Measurements from ENCODE around the gene SLC43A2. TPM values are rescaled to one million over a fixed set of nuclear protein-coding genes. Genes with fewer than 3 reads are reported as not detected.

Gene SLC43A2
- total and polyA plus RNA-seq, 10 of the 15 experiments (the other 5 are each of a cell fraction or from before 2014, with no cell fraction given): 0.03 to 14.0 (median 5.3) TPM

GRCh38 chr17:1604831-1605528 is 23.7 kb downstream of the SLC43A2 start:
- no peak for ATAC-seq

More at GRCh38 chr17:1604831-1605528, 23.7 kb downstream of the SLC43A2 start:
- TF ChIP-seq ZBTB4 (CRISPR knock-in tag; IDR thresholded peaks at IDR 0.05): no peak
- TF ChIP-seq YY1 (IDR thresholded peaks at IDR 0.05; ENCODE audit: low read depth, low read length): no peak
- no peak for TF ChIP-seq HDGF (IDR thresholded peaks at IDR 0.05)
- no peak for TF ChIP-seq RFX5 (IDR thresholded peaks at IDR 0.05; ENCODE audit: low read depth, low read length)
- no peak for TF ChIP-seq NRF1 (conservative IDR thresholded peaks at IDR 0.05; ENCODE audit: low read depth, low read length)
- TF ChIP-seq EP300 (IDR thresholded peaks at IDR 0.05; ENCODE audit: borderline replicate concordance in 1 of 2, control insufficient read depth in 1 of 2, low read depth in 2 of 2, low read length in 2 of 2): no peak
- no peak for TF ChIP-seq RAD51 (IDR thresholded peaks at IDR 0.05)
- no peak for TF ChIP-seq ZNF687 (IDR thresholded peaks at IDR 0.05)
- no peak for TF ChIP-seq LARP7 (IDR thresholded peaks at IDR 0.05)
- no peak for TF ChIP-seq BHLHE40 (IDR thresholded peaks at IDR 0.05; ENCODE audit: borderline replicate concordance in 1 of 2, low read depth in 2 of 2, low read length in 1 of 2)
- no peak for TF ChIP-seq HDAC2 (IDR thresholded peaks at IDR 0.05)
- no peak for TF ChIP-seq FOXK2 (IDR thresholded peaks at IDR 0.05)
- no peak for TF ChIP-seq TCF12 (IDR thresholded peaks at IDR 0.05; ENCODE audit: low read depth, low read length)
- ChIA-PET CTCF (interaction anchor here (0.7 to 4.5 kb wide), 2 partner anchors 21 to 24 kb away, joined by 3 to 37 read pairs; partner anchors contain the start of gene SLC43A2), SMC1A (ENCODE audit: uncharacterized antibody, unreplicated experiment) (interaction anchor here (5.0 kb wide), 1 partner anchor 31 kb away, joined by 31 read pairs; no protein-coding TSS in a partner anchor), POLR2A (interaction anchor here (0.9 to 3.7 kb wide), 3 partner anchors 23 to 88 kb away, joined by 3 to 56 read pairs (median 4); partner anchors contain the start of genes INPP5K and SLC43A2), RAD21 (ENCODE audit: unreplicated experiment) (interaction anchor here (1.1 to 6.8 kb wide), 3 partner anchors 12 to 23 kb away, joined by 3 to 86 read pairs (median 20); partner anchors contain the start of gene SLC43A2)
- 91% methylated on average over 31 of the region's 35 CpGs for WGBS (ENCODE audit: insufficient coverage, insufficient replicate concordance, low lambda C conversion rate, missing lambda C conversion rate)
- DNase-seq (ENCODE audit: low read depth, low spot score) (no peak), FAIRE-seq (no peak)
- intact Hi-C loops (cut with micrococcal nuclease; ENCODE audit: unreplicated experiment): no loop called here
- no peaks in the 10 kb centered on the region for H4K20me1 ChIP-seq (ENCODE audit: control insufficient read depth, insufficient read depth)
- no peaks in the 10 kb centered on the region for H3K36me3 ChIP-seq (ENCODE audit: control insufficient read depth in 2 of 2, insufficient read depth in 2 of 2, low read length in 1 of 2)
- H3K9me3 ChIP-seq (replicated peaks; ENCODE audit: control insufficient read depth, insufficient read depth, low read length): peaks cover 1% of the 10 kb centered on the region; the same call in 1 of the 3 replicates
- in situ Hi-C loops (cut with MboI): no loop called here
- no peaks in the 10 kb centered on the region for H3K27me3 ChIP-seq (replicated peaks in 1 of 2; ENCODE audit: control insufficient read depth in 2 of 2, insufficient read depth in 2 of 2, low read length in 1 of 2)
- BruUV-seq (replicated peaks): no TSS peak
- no peak overlapping the region for H3K4me3 ChIP-seq
- no peak overlapping the region for H3K27ac ChIP-seq (ENCODE audit: control insufficient read depth, insufficient read depth)
- H3K4me1 ChIP-seq (ENCODE audit: control insufficient read depth, insufficient read depth, low read length): peaks cover 32% of the 10 kb centered on the region
- no peaks in the 10 kb centered on the region for H3K79me2 ChIP-seq (ENCODE audit: control insufficient read depth, insufficient read depth, low read length)
- H2AFZ ChIP-seq (ENCODE audit: control insufficient read depth, low read depth, low read length): no peak overlapping the region
- H3K9ac ChIP-seq (ENCODE audit: control insufficient read depth, insufficient read depth, low read length): no peak overlapping the region
- H3K4me2 ChIP-seq (ENCODE audit: control insufficient read depth, insufficient read depth): no peak overlapping the region

Measured in GM12878 (cell line).